ENCODE data around the gene ITPR2.

- TF ChIP-seq, protein P1, sequence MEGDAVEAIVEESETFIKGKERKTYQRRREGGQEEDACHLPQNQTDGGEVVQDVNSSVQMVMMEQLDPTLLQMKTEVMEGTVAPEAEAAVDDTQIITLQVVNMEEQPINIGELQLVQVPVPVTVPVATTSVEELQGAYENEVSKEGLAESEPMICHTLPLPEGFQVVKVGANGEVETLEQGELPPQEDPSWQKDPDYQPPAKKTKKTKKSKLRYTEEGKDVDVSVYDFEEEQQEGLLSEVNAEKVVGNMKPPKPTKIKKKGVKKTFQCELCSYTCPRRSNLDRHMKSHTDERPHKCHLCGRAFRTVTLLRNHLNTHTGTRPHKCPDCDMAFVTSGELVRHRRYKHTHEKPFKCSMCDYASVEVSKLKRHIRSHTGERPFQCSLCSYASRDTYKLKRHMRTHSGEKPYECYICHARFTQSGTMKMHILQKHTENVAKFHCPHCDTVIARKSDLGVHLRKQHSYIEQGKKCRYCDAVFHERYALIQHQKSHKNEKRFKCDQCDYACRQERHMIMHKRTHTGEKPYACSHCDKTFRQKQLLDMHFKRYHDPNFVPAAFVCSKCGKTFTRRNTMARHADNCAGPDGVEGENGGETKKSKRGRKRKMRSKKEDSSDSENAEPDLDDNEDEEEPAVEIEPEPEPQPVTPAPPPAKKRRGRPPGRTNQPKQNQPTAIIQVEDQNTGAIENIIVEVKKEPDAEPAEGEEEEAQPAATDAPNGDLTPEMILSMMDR (IDR thresholded peaks at IDR 0.05; ENCODE audit: low read depth, low read length) = no peak
- no peak for TF ChIP-seq EZH2phosphoT487 (IDR thresholded peaks at IDR 0.05; ENCODE audit: low read depth)
These were observed 166.7 kb downstream of the ITPR2 start for GRCh38 chr12:26666286-26666685.

All from OCI-LY3 (cell line).